IPS DF 4.7 (cell line): ENCODE data around the gene ATP5F1B.
"Not testable (repeated sequence)": the region's sequence is repeated elsewhere in the genome, so short reads cannot be mapped to it uniquely, and the experiment has no call there.

ENCODE experiments used
- DNase-seq: peaks from one replicate; pipeline ENCODE4 v3.0.0-alpha.2; 2013; ENCODE audit warnings: low spot score; ENCODE audit errors: extremely low read depth

The ATP5F1B gene

GRCh38 chr12:56645717-56646446 is at the start of gene ATP5F1B:
TSS of gene ATP5F1B (minus strand) at chr12:56645984. CDS start at chr12:56645963, 21 bp downstream.
- peak; percentile 100 for DNase-seq

- DNase-seq: no peak
These were observed 48.4 kb upstream of the ATP5F1B start for GRCh38 chr12:56694161-56694560.

- DNase-seq: no peak
These were observed 43.0 kb upstream of the ATP5F1B start for GRCh38 chr12:56688846-56689109.

- peak; percentile 94 for DNase-seq
These were observed 42.5 kb upstream of the ATP5F1B start, which contains the start of gene PTGES3 for GRCh38 chr12:56688129-56688845. TSS of gene PTGES3 (minus strand) at chr12:56688284. CDS start at chr12:56687999, 285 bp downstream.

- no peak for DNase-seq
These were observed 41.7 kb upstream of the ATP5F1B start for GRCh38 chr12:56687223-56688128.

GRCh38 chr12:56684745-56685359 is 39.1 kb upstream of the ATP5F1B start:
- DNase-seq: no peak

- DNase-seq: no peak
These were observed 36.5 kb upstream of the ATP5F1B start for GRCh38 chr12:56682323-56682722.

GRCh38 chr12:56679883-56680575 is 34.2 kb upstream of the ATP5F1B start:
- no peak for DNase-seq

- DNase-seq: no peak
These were observed 33.1 kb upstream of the ATP5F1B start for GRCh38 chr12:56678852-56679251.

- no peak for DNase-seq
These were observed 31.9 kb upstream of the ATP5F1B start for GRCh38 chr12:56677680-56678079.

GRCh38 chr12:56676851-56677580 is 31.2 kb upstream of the ATP5F1B start:
- no peak for DNase-seq

GRCh38 chr12:56671608-56672007 is 25.8 kb upstream of the ATP5F1B start:
- DNase-seq: no peak

GRCh38 chr12:56670836-56671235 is 25.1 kb upstream of the ATP5F1B start:
- DNase-seq: no peak

GRCh38 chr12:56668197-56668457 is 22.3 kb upstream of the ATP5F1B start:
- DNase-seq: no peak

- no peak for DNase-seq
These were observed 16.3 kb upstream of the ATP5F1B start for GRCh38 chr12:56661979-56662638.

- no peak for DNase-seq
These were observed 15.8 kb upstream of the ATP5F1B start for GRCh38 chr12:56661560-56661959.

- no peak for DNase-seq
These were observed 13.1 kb upstream of the ATP5F1B start for GRCh38 chr12:56658921-56659320.

GRCh38 chr12:56657416-56658379 is 11.9 kb upstream of the ATP5F1B start:
- no peak for DNase-seq

- DNase-seq: not testable (repeated sequence)
These were observed 8.0 kb upstream of the ATP5F1B start for GRCh38 chr12:56653781-56654180.
